Measurements from ENCODE around the gene TREML2. TPM values are rescaled to one million over a fixed set of nuclear protein-coding genes. Genes with fewer than 3 reads are reported as not detected.

Gene TREML2
- total RNA-seq, 1 experiment from 2014 or later: not detected

DNA sequence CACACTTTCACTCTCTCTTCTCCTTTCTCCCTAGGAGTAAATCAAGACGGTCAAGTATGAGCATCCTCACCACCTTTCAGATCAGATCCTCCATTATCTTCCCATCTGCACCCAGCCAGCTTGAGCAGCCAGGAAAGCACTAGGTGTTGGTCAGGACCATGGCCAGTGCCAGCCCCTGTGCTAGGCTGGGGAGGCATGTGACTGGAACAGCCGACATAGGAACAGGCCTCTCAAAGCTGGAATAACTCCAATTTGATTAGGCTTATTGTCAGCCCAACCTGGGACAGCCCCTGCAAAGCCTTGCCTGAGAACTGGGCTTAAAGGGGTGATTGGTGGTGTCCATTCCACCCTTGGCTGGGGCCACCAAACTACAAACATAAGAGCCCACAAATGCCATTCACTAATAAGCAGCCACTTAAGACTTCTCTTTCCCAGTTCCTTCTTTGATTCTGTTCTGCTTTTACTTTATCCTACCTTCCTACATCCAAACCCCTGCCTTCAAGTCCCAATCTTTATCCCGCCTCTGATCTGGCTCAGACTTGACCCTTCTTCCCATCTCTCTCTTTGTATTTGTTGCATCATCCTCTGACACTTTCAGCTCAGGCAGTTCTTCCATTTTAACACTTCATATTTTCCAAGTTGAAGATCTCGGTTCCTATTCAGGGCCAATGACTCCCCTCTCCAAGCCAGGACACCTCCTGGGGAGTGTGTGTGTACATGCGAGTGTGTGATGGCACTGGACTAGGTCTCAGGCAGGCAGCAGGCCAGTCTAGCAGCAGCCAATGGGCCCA lies 33.6 kb downstream of the TREML2 start:
- CTCF ChIA-PET: no interaction called here

GRCh38 chr6:41164551-41165120 lies 36.3 kb downstream of the TREML2 start:
- no peak overlapping the region for H2AFZ ChIP-seq
- TF ChIP-seq, protein P1, sequence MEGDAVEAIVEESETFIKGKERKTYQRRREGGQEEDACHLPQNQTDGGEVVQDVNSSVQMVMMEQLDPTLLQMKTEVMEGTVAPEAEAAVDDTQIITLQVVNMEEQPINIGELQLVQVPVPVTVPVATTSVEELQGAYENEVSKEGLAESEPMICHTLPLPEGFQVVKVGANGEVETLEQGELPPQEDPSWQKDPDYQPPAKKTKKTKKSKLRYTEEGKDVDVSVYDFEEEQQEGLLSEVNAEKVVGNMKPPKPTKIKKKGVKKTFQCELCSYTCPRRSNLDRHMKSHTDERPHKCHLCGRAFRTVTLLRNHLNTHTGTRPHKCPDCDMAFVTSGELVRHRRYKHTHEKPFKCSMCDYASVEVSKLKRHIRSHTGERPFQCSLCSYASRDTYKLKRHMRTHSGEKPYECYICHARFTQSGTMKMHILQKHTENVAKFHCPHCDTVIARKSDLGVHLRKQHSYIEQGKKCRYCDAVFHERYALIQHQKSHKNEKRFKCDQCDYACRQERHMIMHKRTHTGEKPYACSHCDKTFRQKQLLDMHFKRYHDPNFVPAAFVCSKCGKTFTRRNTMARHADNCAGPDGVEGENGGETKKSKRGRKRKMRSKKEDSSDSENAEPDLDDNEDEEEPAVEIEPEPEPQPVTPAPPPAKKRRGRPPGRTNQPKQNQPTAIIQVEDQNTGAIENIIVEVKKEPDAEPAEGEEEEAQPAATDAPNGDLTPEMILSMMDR (conservative IDR thresholded peaks at IDR 0.05): no peak
- no peak for TF ChIP-seq EZH2 (IDR thresholded peaks at IDR 0.05; ENCODE audit: low read depth)
- no peaks in the 10 kb centered on the region for H3K79me2 ChIP-seq (ENCODE audit: low read depth)
- no peak overlapping the region for H3K27ac ChIP-seq
- CTCF ChIA-PET: no interaction called here
- H4K20me1 ChIP-seq (ENCODE audit: insufficient read depth): no peaks in the 10 kb centered on the region; the same call in 1 of the 2 replicates
- H3K4me3 ChIP-seq: no peak overlapping the region
- no peaks in the 10 kb centered on the region for H3F3A ChIP-seq (ENCODE audit: insufficient read depth, low read depth)
- no peaks in the 10 kb centered on the region for H3K4me1 ChIP-seq (replicated peaks; ENCODE audit: insufficient read depth)
- H3K36me3 ChIP-seq (ENCODE audit: low read depth): no peaks in the 10 kb centered on the region
- no peaks in the 10 kb centered on the region for H3K9me2 ChIP-seq (ENCODE audit: insufficient read depth)
- no peak overlapping the region for H3K4me2 ChIP-seq
- no peaks in the 10 kb centered on the region for H3K9me3 ChIP-seq (ENCODE audit: insufficient read depth, low read depth)
- no peak for DNase-seq
- BruUV-seq (replicated peaks): no TSS peak
- POLR2A ChIA-PET (ENCODE audit: unreplicated experiment): no interaction called here
- intact Hi-C loops (cut with micrococcal nuclease; ENCODE audit: unreplicated experiment): no loop called here
- peaks cover 68% of the 10 kb centered on the region for H3K27me3 ChIP-seq (ENCODE audit: insufficient read depth, low read depth)

More for the DNA sequence above, 33.6 kb downstream of the TREML2 start:
- no peak for DNase-seq
- Histone ChIP-seq H3F3A (ENCODE audit: insufficient read depth, low read depth) (no peaks in the 10 kb centered on the region), H2AFZ (no peak overlapping the region), H3K9me2 (ENCODE audit: insufficient read depth) (no peaks in the 10 kb centered on the region), H3K4me2 (no peak overlapping the region), H3K4me3 (no peak overlapping the region), H3K79me2 (ENCODE audit: low read depth) (no peaks in the 10 kb centered on the region), H3K27me3 (ENCODE audit: insufficient read depth, low read depth) (peaks cover 43% of the 10 kb centered on the region), H3K4me1 (replicated peaks; ENCODE audit: insufficient read depth) (no peaks in the 10 kb centered on the region), H3K27ac (no peak overlapping the region), H4K20me1 (ENCODE audit: insufficient read depth) (no peaks in the 10 kb centered on the region; the same call in 1 of the 2 replicates), H3K36me3 (ENCODE audit: low read depth) (no peaks in the 10 kb centered on the region), H3K9me3 (ENCODE audit: insufficient read depth, low read depth) (no peaks in the 10 kb centered on the region)
- TF ChIP-seq, protein P1 (conservative IDR thresholded peaks at IDR 0.05): no peak
- TF ChIP-seq EZH2 (IDR thresholded peaks at IDR 0.05; ENCODE audit: low read depth): no peak
- BruUV-seq (replicated peaks): no TSS peak
- intact Hi-C loops (cut with micrococcal nuclease; ENCODE audit: unreplicated experiment): no loop called here
- POLR2A ChIA-PET (ENCODE audit: unreplicated experiment): no interaction called here

DNA sequence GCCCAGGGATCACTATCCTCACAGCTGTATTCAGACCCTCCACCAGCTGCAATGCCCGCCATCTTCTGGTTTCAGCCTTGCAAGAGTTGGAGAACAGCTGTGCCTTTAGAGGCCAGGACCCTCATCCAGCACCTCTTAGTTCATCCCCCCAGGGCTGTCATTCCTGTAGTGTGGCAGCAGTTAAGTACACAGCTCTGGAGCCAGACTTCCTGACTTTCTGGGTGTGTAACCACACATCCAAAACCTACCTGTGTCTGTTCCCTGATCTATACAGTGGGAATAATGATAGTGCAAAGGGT lies 37.6 kb downstream of the TREML2 start:
- BruUV-seq (replicated peaks): no TSS peak

More for the DNA sequence above, 37.6 kb downstream of the TREML2 start:
- Histone ChIP-seq H3K4me3 (no peak overlapping the region), H3K4me1 (replicated peaks; ENCODE audit: insufficient read depth) (no peaks in the 10 kb centered on the region), H3K9me3 (ENCODE audit: insufficient read depth, low read depth) (no peaks in the 10 kb centered on the region), H3K27me3 (ENCODE audit: insufficient read depth, low read depth) (peaks cover 81% of the 10 kb centered on the region), H3K4me2 (no peak overlapping the region), H3K27ac (no peak overlapping the region), H3K9me2 (ENCODE audit: insufficient read depth) (no peaks in the 10 kb centered on the region), H3K36me3 (ENCODE audit: low read depth) (no peaks in the 10 kb centered on the region), H3F3A (ENCODE audit: insufficient read depth, low read depth) (no peaks in the 10 kb centered on the region), H3K79me2 (ENCODE audit: low read depth) (no peaks in the 10 kb centered on the region), H2AFZ (no peak overlapping the region), H4K20me1 (ENCODE audit: insufficient read depth) (no peaks in the 10 kb centered on the region; the same call in 1 of the 2 replicates)
- no peak for TF ChIP-seq EZH2 (IDR thresholded peaks at IDR 0.05; ENCODE audit: low read depth)
- TF ChIP-seq, protein P1 (conservative IDR thresholded peaks at IDR 0.05): no peak
- ChIA-PET POLR2A (ENCODE audit: unreplicated experiment) (no interaction called here), CTCF (no interaction called here)
- DNase-seq: no peak
- intact Hi-C loops (cut with micrococcal nuclease; ENCODE audit: unreplicated experiment): no loop called here
